ENCODE results near the gene SLC41A2.
"Not testable (repeated sequence)": the region's sequence is repeated elsewhere in the genome, so short reads cannot be mapped to it uniquely, and the experiment has no call there.

The SLC41A2 gene

DNA sequence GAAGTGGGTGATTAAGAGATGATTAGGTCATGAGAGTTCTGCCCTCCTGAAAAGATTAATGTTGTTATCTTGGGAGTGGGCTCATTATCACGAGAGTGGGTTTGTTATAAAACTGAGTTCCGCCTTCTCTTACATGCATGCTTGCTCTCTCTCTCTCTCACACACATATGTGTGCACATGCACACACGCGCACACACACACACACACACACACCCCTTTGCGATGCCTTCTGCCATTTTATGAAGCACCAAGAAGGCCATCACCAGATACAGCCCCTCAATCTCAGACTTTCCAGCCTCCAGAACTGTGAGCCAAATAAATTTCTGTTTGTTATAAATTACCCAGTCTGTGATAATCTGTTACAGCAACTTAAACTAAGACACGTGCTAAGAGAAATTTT is 5.7 kb upstream of the SLC41A2 start:
- DNase-seq, result no peak

DNA sequence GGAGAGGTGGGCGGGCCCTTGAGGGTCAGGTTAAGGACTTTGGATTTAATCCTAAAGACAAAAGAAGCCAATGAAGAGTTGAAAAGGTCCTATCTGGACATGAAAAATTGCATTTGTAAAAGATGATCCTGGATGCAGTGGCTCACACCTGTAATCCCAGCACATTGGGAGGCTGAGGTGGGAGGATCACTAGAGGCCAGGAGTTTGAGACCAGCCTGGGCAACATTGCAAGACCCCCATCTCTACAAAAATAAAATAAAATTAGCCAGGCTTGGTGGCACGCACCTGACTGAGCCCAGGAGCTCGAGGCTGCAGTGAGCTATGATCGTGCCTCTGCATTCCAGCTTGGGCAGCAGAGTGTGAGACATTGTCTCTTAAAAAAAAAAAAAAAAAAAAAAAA is 2.4 kb upstream of the SLC41A2 start:
- no peak for DNase-seq

DNA sequence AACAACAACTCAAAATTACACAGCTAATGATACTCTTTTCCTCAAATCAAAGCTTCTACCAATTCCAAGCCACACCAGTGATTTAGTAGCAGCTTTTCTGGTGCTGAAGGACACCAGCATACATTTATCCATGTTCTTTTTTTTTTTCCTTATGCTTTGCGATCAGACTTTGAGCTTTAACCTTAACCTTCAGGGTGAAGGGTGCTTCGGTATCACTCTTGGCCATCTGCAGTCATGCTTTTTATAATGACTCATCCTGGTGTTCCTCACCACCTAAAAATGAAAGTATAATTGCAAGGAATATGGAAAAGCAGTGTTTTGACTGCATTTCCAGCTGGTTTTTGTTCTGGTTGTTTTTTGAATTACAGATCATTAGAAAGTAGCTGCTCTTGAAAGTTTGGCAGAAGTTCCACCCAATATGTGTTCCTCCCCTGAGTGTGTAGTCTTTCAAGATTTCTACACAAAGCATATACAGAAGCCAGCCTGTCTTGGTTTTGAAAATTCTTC is 1.3 kb upstream of the SLC41A2 start:
- DNase-seq, result no peak

DNA sequence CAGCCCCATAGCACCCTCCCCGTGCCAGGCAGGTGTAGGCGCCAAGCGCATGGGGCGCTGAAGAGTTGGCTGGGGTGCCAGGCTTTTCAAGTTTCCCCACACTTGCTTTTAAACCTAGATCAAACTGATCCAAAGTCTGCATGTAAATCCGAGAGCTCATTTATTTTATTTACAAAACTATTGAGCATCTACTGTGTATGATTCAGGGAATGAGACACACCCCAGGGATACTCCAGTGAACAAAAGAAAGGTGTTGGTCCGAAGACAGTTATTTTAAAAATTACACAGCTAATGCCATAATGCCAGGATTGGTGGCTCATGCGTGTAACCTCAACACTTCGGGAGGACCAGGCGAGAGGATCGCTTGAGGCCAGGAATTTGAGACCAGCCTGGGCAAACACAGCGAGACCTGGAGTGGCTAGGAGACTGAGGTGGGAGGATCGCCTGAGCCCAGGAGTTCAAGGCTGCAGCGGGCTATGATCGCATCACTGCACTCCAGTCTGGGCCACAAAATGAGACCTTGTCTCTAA is 780 bp upstream of the SLC41A2 start:
- peak; percentile 6 for DNase-seq

DNA sequence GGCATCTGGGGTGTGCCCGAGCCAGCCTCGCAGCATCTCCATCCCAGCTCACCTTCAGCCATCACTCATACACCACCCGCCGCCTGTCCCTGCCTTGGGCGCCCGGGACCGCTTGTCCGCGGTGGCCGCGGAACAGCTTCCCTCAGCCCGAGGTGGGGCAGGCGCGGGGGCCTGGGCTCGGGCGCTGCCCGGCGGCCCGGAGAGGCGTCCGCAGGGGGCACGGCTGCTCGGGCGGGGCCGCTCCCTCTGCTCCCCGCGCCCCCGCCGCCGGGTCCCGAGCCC is 430 bp downstream of the SLC41A2 start:
- DNase-seq, result peak; percentile 46

DNA sequence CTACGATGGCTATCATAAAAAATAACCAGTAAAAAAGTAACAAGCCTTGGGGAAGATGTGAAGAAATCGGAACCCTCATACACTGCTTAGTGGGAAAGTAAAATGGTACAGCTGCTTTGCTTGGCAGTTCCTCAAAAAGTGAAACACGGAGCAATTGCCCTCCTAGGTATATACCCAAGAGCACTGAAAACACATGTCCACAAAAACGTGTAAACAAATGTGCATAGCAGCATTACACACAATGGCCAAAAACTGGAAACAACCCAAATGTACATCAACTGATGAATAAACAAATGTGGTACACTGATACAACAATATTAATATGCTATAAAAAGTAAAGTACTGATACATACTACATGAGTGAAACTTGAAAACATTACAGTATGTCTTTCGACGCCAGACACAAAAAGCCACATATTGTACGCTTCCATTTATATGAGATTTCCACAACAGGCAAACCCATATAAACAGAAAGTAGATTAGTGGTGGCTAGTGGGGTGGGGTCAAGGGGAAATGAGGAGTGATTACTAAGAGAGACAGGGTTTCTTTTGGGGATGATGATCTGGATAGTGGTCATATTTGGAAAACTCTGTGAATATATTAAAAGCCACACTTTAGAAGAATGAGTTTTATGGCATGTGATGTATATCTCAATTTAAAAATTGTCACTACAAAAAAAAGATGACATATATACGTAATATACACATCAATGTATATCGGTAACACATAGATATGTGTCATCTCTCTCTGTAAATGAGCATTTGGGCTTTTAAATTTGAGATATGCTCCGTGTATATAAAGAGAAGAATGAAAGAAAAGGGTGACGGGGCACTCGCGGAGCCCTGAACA is 996 bp downstream of the SLC41A2 start:
- DNase-seq, result no peak

DNA sequence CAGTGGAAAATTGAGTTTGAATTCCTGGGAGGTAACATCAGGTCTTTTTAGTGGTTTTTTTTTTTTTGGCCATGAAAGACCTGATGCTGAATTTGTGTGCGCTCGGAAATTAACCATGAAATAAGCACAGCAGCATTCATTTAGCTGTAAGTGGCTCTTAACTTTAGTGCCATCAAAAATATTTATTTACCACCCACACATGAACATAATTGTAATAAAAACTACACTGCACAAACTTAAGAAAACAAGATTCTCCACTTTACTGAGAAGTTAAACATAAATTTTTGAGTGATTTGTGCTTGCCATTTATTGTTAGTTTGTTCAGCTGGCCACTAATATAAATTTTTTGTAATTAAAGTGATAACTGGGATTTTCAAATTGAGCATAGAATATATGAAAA is 2.4 kb downstream of the SLC41A2 start:
- DNase-seq, result no peak

DNA sequence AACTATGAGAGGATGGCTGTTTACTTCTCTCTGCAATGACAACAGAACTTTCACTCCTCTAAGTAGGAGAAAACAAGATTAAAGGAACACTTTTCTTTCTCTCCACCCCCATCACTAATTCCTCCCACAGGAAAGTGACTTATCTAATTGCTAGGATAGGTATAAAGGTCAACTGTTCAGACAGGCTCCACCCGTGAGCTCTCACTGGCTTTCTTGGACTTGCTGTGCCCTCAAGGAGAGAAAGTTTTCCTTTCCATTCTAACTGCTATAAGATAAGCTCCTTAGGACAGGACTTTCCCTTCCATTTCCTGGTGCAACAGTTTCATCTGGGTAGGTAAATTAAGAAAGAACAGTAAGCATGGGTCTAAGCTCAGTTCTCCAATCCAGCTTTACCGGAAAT is 4.8 kb downstream of the SLC41A2 start:
- no peak for DNase-seq

DNA sequence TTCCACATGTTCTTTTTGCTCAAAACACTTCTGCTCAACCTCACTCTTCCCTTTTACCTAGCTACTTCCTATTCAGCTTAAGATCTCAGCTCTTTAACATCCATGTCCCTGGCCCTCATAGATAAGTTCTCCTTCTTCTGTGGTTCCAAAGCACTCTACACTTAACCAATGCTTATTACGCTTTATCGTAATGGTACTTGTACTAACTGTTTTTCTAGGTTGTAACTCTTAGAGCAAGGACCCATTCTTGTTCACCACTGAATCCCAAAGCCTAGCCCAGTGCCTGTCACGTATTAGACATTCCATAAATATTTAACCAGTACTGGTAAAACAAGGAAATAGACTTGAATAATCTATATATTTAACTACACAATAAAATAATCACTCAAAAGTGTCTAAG is 5.3 kb downstream of the SLC41A2 start:
- DNase-seq, result no peak

DNA sequence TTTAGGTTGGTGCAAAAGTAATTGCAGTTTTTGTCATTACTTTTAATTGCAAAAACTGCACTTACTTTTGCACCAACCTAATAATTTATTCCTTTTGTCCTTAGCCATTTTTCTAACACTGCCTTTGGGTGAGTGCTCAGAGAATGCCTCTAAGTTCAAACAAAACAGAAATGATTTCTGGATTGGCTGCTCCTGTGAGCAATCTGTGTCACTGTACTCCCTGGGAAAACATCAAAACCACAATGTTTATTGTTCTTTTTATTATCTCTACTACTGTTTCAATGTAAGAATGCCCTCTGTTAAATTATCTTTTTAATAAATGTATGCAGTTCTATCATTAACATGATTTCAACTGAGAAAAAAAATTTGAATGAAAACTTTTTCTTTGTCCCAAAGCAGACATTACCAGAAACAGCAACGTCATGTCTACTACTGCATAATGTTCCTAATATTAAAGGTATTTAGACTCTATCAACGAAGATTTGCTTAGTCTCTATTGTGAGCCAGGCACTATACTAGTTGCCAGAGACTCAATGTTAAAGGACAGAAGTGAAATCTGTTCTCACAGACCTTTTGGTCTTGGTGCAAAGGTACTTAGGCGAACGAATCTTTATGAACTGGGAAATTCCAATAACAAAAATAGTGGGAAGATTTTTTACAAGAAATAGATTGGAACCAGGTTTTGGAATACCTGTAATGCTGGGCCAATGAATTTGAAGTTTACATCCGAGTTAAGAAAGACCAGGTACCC is 6.2 kb downstream of the SLC41A2 start:
- DNase-seq, result no peak

DNA sequence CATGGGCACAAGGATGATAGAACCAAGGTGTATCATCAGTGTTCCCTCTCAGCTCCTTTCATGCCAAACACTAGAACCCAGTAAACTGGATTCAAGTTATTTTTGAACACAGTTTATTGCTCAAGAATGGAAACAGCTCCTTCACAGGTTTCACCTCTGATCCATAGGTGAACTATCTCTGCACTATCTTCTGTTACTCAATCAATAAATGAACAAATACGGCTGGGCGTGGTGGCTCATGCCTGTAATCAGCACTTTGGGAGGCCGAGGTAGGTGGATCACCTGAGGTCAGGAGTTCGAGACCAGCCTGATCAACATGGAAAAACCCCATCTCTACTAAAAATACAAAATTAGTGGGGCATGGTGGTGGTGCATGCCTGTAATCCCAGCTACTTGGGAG is 9.4 kb downstream of the SLC41A2 start:
- not testable (repeated sequence) for DNase-seq

DNA sequence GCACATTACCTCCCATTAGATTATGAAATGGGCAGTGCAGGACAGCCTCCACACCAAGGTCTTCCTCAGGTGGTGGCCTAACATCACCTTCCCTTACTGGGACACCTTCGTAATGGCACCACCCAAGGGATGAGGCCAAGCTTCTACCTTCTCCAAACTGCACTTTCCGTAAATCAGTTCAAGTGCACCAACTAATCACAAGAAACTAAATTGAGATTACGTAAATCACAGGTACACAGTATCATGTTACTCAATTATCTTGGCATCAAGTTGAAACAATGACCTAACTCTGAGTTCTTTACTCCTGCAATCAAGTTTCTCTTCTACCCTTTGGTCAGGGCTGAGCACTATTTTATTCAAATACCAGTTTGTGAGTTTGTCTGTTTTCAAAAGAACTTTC is 13.8 kb downstream of the SLC41A2 start:
- DNase-seq, result no peak

DNA sequence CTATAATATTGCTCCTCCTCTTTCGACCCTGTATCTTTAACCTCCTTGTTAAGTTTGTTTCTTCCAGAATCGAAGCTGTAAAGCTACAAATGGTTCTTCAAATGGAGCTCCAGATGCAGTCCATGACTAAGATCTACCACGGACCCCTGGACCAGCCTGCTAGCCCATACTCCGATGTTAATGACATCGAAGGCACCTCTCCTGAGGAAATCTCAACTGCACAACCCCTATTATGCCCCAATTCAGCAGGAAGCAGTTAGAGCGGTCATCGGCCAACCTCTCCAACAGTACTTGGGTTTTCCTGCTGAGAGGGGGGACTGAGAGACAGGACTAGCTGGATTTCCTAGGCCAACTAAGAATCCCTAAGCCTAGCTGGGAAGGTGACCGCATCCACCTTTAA is 14.7 kb downstream of the SLC41A2 start:
- DNase-seq, result not testable (repeated sequence)

DNA sequence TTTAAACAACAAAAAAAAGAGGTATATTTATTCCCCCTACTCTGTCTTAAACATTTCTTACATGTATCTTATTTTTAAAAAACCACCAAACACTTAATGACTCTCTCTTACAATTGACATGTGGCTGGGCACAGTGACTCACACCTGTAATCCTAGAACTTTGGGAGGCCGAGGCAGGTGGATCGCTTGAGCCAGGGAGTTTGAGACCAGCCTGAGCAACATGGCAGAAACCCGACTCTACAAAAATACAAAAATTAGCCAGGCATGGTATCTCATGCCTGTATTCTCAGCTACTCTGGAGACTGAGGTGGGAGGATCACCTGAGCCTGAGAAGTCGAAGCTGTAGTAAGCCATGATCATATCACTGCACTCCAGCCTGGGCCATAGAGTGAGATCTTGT is 16.0 kb downstream of the SLC41A2 start:
- DNase-seq, result no peak

DNA sequence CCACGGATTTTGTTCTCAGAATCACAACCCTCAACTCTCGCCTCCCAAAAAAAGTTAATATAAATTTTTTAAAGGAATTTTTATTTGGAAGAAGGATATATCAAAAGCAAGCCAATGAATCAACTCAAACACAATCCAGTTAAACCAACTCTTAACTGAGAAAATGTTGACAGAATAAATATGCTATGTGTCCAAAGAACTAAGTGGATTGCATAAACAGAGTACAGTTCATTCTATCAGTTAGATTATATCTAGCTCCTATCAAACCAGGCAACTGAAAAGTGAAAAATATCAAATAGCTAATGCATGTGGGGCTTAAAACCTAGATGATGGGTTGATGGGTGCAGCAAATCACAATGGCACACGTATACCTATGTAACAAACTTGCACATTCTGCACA is 16.6 kb downstream of the SLC41A2 start:
- no peak for DNase-seq

DNA sequence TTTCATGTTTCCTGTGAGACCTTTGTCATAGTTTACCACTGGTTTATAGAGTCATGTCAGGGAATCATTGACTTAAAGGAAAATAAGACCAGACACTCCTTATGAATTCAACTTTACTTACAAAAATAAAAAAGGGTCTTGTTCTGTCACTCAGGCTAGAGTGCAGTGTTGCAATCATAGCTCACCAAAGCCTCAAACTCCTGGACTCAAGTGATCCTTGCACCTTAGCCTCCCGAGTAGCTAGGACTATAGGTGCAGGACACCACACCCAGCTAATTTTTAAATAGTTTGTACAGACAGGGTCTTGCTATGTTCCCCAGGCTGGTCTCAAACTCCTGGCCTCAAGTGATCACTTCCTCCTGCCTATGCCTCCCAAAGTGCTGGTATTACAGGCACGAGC is 19.0 kb downstream of the SLC41A2 start:
- DNase-seq, result no peak

DNA sequence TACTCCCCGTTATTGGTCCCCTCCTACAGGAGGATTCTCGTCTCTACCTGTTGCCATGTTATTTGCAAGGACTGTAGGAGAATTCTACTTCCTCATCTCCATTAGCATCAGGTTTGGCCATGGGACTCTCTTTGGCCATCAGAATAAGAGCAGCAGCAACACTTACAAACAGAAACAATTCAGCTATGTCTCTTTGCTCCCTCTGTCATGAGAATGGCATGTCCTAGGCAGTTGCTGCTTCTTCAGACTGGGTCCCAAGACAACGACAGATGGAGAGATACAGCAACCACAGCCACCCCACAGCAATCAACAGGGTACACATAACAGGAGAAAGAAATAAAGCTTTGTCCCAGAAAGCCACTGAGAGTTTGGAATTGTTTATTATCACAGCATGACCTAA is 19.7 kb downstream of the SLC41A2 start:
- DNase-seq, result no peak

DNA sequence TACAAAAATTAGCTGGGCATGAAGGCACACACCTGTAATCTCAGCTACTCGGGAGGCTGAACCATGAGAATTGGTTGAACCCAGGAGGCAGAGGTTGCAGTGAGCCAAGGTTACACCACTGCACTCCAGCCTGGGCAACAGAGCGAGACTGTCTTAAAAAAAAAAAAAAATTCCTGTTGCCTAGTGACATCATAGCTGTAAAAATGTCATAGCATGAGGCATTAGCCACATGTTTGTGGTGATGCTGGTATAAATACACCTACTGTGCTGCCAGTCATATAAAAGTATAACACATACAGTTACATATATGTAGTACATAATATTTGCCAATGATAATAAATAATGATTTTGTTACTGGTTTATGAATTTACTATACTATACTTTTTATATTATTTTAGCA is 22.2 kb downstream of the SLC41A2 start:
- DNase-seq, result no peak

DNA sequence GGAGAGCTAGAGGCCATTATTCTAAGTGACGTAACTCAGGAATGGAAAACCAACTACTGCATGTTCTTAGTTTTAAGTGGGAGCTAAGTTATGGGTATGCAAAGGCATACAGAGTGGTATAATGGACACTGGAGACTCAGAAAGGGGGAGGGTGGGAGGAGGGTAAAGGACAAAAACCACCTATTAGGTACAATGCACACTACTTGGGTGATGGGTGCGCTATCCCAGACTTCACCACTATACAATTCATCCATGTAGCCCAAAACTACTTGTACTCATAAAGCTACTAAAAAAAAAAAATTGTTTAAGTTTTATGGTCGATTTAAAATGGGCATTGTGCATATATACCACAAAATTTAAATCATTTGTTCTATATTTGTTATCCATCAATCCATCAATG is 24.3 kb downstream of the SLC41A2 start:
- no peak for DNase-seq

DNA sequence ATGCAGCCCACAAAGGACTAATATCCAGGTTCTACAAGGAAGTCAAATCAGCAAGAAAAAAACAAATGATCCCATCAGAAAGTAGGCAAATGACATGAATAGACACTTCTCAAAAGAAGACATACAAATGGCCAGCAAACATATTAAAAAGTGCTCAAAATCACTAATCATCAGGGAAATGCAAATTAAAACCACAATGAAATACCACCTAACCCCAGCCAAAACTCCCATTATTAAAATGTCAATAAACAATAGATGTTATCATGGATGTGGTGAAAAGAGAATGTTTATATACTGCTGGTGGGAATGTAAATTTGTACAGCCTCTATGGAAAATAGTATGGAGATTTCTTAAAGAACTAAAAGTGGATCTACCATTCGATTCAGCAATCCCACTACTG is 25.0 kb downstream of the SLC41A2 start:
- DNase-seq, result no peak

DNA sequence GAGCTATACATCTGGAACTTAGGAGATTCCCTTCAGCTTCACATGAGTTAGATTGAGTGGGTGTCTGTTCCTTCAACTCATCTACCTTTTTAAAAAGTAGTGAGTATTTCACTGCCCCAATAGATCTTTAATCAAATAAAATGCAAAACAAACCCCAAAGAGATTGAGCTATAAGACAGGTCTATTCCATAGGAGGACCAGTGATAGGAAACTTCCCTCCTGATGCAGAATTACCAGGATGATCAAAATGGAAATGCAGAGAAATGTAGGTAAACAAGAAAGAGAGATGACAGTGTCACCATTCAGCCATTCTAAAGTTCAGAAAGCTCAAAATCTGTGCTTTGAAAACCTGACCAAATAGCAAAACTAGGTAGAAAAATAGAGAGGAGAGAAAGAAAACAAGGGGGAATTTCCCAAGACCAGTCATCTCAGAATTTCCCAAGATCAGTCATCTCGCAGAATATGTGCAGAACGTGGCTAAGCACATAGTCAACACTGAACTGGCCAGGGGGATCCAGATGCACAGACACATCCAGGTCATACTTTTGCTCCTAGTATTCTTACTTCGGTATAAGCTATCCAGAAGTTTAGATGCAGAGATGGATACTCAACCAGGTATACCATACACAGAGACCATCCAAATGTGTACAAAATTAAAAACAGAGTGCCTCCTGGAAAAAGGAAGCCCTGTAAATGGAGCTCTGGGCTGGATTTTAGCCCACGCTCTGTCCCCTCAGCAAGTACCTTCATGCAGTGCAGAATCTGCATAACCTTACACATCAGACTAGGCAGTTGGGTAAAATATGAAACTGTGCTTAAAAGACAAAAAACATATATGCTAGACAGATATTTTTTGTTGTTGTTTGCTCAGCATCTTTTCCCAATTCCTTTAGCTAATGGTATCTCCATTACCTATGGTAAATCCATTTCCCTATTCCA is 27.4 kb downstream of the SLC41A2 start:
- peak; percentile 63 for DNase-seq

DNA sequence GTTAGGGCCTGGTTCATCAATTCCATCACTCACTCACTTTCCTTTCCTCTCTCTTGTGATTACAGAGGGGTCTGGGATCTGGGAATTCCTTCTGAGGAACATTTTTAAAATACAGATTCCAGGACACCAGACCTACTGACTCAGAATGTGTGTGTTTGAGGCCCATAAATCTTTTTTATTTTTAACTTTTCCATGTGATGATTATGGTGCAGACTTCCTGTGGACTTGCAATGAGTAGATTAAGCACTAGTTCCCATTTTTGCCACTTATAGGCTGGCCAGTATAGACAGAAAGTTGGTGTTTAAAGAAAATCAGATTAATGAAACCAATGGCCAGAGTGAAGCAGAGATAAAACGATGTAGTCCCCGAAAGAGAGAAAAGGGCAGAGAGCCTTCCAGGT is 28.1 kb downstream of the SLC41A2 start:
- no peak for DNase-seq

DNA sequence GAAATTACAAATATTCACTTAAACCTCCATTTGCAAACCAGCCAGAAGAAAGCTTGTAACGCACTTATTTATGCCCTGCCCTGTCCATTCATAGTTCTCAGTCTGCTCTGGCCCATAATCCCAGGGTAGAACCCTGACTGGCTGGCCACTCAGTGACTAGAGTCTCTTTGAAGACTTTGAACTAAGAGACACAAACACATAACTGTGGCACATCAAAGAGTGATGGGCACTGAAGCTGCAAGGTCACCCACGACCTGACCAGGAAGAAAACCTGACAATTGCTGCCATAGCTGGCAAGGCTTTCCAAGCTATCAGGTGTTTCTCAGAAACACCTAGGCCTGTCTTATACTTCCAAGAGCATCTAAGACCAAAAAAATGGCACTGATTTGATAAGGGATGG is 28.7 kb downstream of the SLC41A2 start:
- no peak for DNase-seq
